IMR-90 (cell line): Measurements from ENCODE around the gene ASAP2.

ENCODE experiments used
- CTCF ChIP-seq: conservative IDR thresholded peaks from 2 replicates; pipeline ENCODE4 v1.5.1; 2012; ENCODE audit warnings: mild to moderate bottlenecking, low read depth, low read length, improper control_type of control experiment
- SMC3 ChIP-seq: fragments of 150-350 bp; IDR thresholded peaks from 2 replicates; pipeline ENCODE4 v1.6.1; 2016; ENCODE audit warnings: low read depth, mild to moderate bottlenecking, antibody characterized with exemption, low read length, moderate library complexity

GRCh38 chr2:9328931-9329330 is 122.3 kb downstream of the ASAP2 start:
- TF ChIP-seq SMC3: no peak
- no peak for TF ChIP-seq CTCF
